Measurements from ENCODE around the gene ACAP3.

Gene ACAP3, protein sequence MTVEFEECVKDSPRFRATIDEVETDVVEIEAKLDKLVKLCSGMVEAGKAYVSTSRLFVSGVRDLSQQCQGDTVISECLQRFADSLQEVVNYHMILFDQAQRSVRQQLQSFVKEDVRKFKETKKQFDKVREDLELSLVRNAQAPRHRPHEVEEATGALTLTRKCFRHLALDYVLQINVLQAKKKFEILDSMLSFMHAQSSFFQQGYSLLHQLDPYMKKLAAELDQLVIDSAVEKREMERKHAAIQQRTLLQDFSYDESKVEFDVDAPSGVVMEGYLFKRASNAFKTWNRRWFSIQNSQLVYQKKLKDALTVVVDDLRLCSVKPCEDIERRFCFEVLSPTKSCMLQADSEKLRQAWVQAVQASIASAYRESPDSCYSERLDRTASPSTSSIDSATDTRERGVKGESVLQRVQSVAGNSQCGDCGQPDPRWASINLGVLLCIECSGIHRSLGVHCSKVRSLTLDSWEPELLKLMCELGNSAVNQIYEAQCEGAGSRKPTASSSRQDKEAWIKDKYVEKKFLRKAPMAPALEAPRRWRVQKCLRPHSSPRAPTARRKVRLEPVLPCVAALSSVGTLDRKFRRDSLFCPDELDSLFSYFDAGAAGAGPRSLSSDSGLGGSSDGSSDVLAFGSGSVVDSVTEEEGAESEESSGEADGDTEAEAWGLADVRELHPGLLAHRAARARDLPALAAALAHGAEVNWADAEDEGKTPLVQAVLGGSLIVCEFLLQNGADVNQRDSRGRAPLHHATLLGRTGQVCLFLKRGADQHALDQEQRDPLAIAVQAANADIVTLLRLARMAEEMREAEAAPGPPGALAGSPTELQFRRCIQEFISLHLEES

DNA sequence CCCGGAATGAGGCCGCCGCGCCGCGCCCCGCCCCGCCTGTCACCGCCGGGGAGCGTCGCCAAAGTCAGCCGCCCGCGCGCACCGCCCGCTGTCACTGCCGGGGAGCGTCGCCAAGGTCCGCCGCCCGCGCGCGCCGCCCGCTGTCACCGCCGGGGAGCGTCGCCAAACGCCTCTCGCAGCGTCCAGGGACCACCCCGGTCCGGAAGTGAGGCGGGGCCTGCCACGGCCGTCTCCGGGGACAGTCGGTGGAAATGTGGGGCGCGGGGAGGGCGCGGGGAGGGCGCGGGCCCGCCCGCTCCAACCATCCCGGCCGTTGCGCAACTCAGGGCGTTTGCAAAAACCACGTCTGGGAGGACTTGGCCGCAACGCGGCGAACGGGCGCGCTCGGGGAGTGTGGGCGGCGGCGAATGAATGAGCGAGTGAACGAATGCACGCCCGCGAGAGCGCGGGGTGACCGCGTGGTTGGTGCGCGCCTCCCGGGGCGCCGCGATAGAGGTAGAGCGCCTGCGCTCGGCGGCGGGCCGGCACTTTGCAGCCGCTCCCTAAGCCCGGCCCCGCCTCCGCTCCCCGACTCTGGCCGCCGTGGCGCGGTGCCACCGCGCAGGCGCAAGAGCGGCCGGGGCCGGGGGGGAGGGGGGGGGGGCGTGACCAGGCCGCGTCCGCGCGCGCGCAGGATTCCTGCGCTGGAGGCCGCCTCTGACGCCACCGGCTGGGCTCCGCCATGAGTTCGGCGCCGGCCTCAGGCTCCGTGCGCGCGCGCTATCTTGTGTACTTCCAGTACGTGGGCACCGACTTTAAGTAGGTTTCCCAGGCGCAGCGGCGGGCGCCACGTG lies at the start of gene ACAP3, which contains the start of gene PUSL1:
ACAP3 (minus strand) TSS at position 8 of the 833 bp plus-strand sequence. CDS start 115 bp downstream, outside the sequence.
PUSL1 (plus strand) TSS at position 675 of the 833 bp plus-strand sequence; CDS start at position 722, 47 bp downstream.
- TF ChIP-seq, protein P1, sequence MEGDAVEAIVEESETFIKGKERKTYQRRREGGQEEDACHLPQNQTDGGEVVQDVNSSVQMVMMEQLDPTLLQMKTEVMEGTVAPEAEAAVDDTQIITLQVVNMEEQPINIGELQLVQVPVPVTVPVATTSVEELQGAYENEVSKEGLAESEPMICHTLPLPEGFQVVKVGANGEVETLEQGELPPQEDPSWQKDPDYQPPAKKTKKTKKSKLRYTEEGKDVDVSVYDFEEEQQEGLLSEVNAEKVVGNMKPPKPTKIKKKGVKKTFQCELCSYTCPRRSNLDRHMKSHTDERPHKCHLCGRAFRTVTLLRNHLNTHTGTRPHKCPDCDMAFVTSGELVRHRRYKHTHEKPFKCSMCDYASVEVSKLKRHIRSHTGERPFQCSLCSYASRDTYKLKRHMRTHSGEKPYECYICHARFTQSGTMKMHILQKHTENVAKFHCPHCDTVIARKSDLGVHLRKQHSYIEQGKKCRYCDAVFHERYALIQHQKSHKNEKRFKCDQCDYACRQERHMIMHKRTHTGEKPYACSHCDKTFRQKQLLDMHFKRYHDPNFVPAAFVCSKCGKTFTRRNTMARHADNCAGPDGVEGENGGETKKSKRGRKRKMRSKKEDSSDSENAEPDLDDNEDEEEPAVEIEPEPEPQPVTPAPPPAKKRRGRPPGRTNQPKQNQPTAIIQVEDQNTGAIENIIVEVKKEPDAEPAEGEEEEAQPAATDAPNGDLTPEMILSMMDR (IDR thresholded peaks at IDR 0.05; ENCODE audit: insufficient read depth, missing control alignments) = no peak

DNA sequence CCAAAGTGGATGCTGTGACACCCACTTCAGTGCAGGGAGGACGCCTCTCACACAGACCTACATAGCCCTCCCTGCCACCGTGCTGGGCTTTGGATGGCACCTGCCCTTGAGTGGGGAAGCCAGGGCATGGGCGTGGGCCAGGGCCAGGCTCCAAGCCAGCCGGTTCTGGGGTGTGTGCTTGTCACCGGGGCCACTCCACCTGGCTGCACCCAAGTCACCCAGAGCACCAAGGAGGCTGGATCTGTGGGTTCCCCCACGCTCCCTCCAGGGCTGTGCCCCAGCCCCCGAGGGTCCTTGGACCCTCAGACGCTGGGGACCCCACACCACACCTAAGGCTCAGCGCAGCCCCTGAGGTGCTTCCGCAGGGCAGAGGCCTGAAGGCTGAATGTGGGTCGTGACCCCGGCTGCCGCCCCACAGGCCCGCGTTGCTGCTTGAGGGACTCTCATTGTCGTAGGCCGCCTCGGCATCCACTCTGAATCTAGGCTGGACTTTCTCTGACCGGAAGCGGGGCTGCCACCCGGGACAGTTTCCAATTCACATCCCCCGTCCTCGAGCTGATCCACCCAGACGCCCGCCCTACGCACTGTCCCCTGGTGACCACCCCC lies 49.2 kb upstream of the ACAP3 start:
- DNase-seq (ENCODE audit: insufficient read length, low spot score) (no peak), FAIRE-seq (no peak)
- TF ChIP-seq, protein P1 (IDR thresholded peaks at IDR 0.05; ENCODE audit: insufficient read depth, missing control alignments) = no peak

More for the DNA sequence above, at the start of gene ACAP3, which contains the start of gene PUSL1:
- DNase-seq (ENCODE audit: insufficient read length, low spot score) = no peak
- no peak for FAIRE-seq

DNA sequence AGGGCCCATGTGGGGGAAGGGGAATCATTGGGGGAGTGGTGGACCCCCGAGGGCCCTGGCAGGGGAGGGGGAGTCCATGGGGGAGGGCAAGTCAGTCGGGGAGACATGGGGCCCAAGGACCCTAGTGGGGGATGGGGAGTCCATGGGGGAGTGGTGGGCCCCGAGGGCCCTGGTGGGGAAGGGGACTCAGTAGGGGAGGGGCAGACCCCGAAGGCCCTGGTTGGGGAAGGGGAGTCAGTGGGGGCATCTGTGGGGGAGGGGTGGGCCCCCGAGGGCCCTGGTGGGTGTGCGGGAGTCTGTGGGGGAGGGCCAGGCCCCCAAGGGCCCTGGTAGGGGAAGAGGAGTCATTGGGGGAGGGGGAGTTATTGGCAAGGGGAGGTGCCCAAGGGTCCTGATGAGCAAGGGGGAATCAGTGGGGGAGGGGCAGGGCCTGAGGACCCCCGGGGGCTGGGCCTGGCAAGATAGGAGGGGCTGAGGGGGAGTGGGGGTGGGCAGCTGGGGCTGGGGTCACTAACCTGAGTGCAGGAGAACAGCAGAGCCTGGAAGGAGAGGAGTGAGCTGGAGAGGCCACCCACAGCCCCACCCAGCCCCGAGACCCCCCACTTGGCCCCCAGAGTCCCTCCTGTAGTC lies 48.6 kb upstream of the ACAP3 start:
- TF ChIP-seq, protein P1 (IDR thresholded peaks at IDR 0.05; ENCODE audit: insufficient read depth, missing control alignments) = no peak
- no peak for DNase-seq (ENCODE audit: insufficient read length, low spot score)
- FAIRE-seq = no peak

DNA sequence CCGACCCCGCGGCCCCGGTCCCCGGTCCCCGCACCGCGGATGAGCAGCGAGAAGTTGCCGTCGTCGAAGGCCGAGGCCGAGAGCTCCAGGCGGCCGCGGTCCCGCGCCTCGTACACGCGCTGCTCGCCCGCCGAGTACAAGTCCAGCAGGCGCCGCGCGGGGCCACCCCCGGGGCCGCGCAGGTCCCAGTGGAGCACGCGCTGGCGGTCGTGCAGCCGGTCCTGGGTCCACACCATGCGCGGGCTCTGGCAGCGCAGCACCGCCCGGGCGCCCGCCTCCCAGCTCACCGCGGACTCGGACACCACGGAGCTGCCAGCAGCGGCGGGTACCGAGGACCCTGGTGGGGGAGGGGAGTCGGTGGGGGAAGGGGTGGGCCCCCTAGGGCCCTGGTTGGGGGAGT lies 47.7 kb upstream of the ACAP3 start:
- DNase-seq (ENCODE audit: insufficient read length, low spot score) = no peak
- TF ChIP-seq, protein P1 (IDR thresholded peaks at IDR 0.05; ENCODE audit: insufficient read depth, missing control alignments) = no peak
- no peak for FAIRE-seq

DNA sequence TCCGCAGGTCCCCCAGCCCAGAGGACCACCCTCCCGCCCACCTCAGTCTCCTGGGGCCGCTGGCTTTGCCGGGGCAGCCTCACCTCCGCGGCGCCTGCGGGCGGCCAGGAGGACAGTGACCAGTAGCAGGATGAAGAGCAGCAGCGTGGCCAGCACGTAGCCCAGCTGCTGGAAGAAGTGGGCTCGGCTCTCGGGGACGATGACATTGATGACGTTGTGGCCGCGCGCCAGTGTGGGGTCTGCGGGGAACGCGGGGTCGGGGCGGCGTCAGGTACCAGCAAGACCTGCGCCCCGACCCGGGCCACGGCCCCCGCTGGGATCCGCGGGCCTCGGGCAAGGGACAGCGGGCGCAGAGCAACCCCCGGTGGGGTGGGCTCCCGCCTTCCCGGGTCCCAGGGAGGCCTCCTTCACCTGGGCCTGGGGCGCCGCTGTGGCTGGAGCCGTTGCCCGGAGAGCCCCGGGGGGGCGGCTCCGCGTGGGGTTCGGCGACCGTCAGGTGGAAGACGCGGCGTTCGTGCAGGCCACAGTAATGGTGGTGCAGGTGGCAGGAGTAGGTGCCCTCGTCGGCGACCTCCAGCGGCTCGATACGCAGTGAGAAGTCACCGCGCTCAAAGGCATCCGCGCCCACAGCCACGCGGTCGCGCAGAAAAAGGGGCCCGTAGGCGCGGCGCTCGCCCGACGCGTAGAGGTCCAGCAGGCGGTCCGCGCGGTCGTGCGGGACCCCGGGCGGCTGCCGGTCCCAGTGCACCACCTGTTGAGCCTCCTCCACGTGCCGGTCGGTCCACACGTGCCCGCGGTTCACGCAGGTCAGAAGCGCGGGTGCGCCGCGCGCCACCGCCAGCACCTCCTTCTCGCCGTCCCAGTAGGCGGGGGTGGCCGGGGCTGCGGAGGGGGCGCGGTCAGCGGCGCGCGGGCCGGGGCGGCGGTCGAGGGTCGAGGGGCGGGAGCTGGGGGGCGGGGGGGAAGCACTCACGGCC lies 46.8 kb upstream of the ACAP3 start:
- no peak for FAIRE-seq
- DNase-seq (ENCODE audit: insufficient read length, low spot score) = no peak

More for the DNA sequence above, 46.8 kb upstream of the ACAP3 start:
- TF ChIP-seq, protein P1 (IDR thresholded peaks at IDR 0.05; ENCODE audit: insufficient read depth, missing control alignments) = no peak

Measured in D721Med (cell line).